H9 (cell line): Measurements from ENCODE around the gene ASL. TPM values are rescaled to one million over a fixed set of nuclear protein-coding genes. Genes with fewer than 3 reads are reported as not detected.

Experiments
- DNase-seq: peaks from one replicate; pipeline ENCODE4 v3.0.0-alpha.2; 2017
- H2AFZ ChIP-seq: one replicate; pipeline ENCODE4 v1.6.1; 2013; ENCODE audit warnings: mild to moderate bottlenecking, low read length, control low read depth, moderate library complexity
- H2AK5ac ChIP-seq: 2 replicates; pipeline ENCODE4 v1.6.1; 2013; ENCODE audit warnings: low read length, control low read depth, mixed read lengths; ENCODE audit not compliant: insufficient read length
- H2BK120ac ChIP-seq: one replicate; pipeline ENCODE4 v1.6.1; 2013; ENCODE audit warnings: low read depth, mild to moderate bottlenecking, low read length, control low read depth, inconsistent platforms; ENCODE audit not compliant: poor library complexity, severe bottlenecking
- H2BK12ac ChIP-seq: 2 replicates; pipeline ENCODE4 v1.6.1; 2013; ENCODE audit warnings: low read length, control low read depth, mixed read lengths, low read depth; ENCODE audit not compliant: insufficient read length
- H2BK15ac ChIP-seq: 2 replicates; pipeline ENCODE4 v1.6.1; 2013; ENCODE audit warnings: low read depth, low read length, control low read depth
- H2BK20ac ChIP-seq: one replicate; pipeline ENCODE4 v1.6.1; 2013; ENCODE audit warnings: low read depth, mild to moderate bottlenecking, low read length, control low read depth, inconsistent platforms; ENCODE audit not compliant: poor library complexity, severe bottlenecking
- H2BK5ac ChIP-seq: 2 replicates; pipeline ENCODE4 v1.6.1; 2013; ENCODE audit warnings: low read length, control low read depth, mixed read lengths; ENCODE audit not compliant: insufficient read length
- H3K14ac ChIP-seq: 2 replicates; pipeline ENCODE4 v1.6.1; 2013; ENCODE audit warnings: low read length, control low read depth; ENCODE audit not compliant: insufficient read depth
- H3K18ac ChIP-seq: 2 replicates; pipeline ENCODE4 v1.6.1; 2013; ENCODE audit warnings: low read depth, mild to moderate bottlenecking, mixed read lengths, low read length, control low read depth; ENCODE audit not compliant: insufficient read length
- H3K23ac ChIP-seq: 2 replicates; pipeline ENCODE4 v1.6.1; 2013; ENCODE audit warnings: low read length, control low read depth, mixed read lengths, low read depth; ENCODE audit not compliant: insufficient read length
- H3K23me2 ChIP-seq: 2 replicates; pipeline ENCODE4 v1.6.1; 2013; ENCODE audit warnings: low read depth, mild to moderate bottlenecking, mixed read lengths, low read length, control low read depth; ENCODE audit not compliant: insufficient read length, poor library complexity, severe bottlenecking
- H3K27ac ChIP-seq: 2 replicates; pipeline ENCODE4 v1.5.1; 2013; ENCODE audit warnings: low read length, control low read depth, mixed read lengths, low read depth; ENCODE audit not compliant: insufficient read length
- H3K27me3 ChIP-seq: 2 replicates; pipeline ENCODE4 v1.6.1; 2013; ENCODE audit warnings: low read length, control low read depth, inconsistent platforms; ENCODE audit not compliant: insufficient read depth
- H3K4ac ChIP-seq: 2 replicates; pipeline ENCODE4 v1.6.1; 2013; ENCODE audit warnings: low read depth, mild to moderate bottlenecking, control low read depth, inconsistent platforms, low read length, moderate library complexity
- H3K4me1 ChIP-seq: 2 replicates; pipeline ENCODE4 v1.6.1; 2013; ENCODE audit warnings: low read length, control low read depth, inconsistent platforms; ENCODE audit not compliant: insufficient read depth
- H3K4me2 ChIP-seq: 2 replicates; pipeline ENCODE4 v1.6.1; 2013; ENCODE audit warnings: low read length, control low read depth, mixed read lengths; ENCODE audit not compliant: insufficient read length, insufficient read depth
- H3K56ac ChIP-seq: 2 replicates; pipeline ENCODE4 v1.6.1; 2013; ENCODE audit warnings: low read depth, mild to moderate bottlenecking, mixed read lengths, low read length, control low read depth; ENCODE audit not compliant: insufficient read length
- H3K79me1 ChIP-seq: 2 replicates; pipeline ENCODE4 v1.6.1; 2013; ENCODE audit warnings: low read depth, mild to moderate bottlenecking, moderate library complexity, low read length, control low read depth, inconsistent platforms; ENCODE audit not compliant: insufficient read depth, poor library complexity, severe bottlenecking
- H3K79me2 ChIP-seq: 2 replicates; pipeline ENCODE4 v1.6.1; 2013; ENCODE audit warnings: low read length, control low read depth, inconsistent platforms; ENCODE audit not compliant: insufficient read depth
- H3K9ac ChIP-seq: 2 replicates; pipeline ENCODE4 v1.6.1; 2013; ENCODE audit warnings: low read length, control low read depth, mixed read lengths; ENCODE audit not compliant: insufficient read length; ENCODE audit errors: extremely low read depth
- H3K9me3 ChIP-seq: one replicate; pipeline ENCODE4 v1.6.1; 2013; ENCODE audit warnings: low read depth, low read length, inconsistent platforms; ENCODE audit not compliant: control insufficient read depth
- H3T11ph ChIP-seq: one replicate; pipeline ENCODE4 v1.6.1; 2013; ENCODE audit warnings: mild to moderate bottlenecking, low read length, control low read depth, inconsistent platforms
- H4K20me1 ChIP-seq: one replicate; pipeline ENCODE4 v1.6.1; 2013; ENCODE audit not compliant: control insufficient read depth, insufficient read length, insufficient read depth
- H4K5ac ChIP-seq: 2 replicates; pipeline ENCODE4 v1.6.1; 2013; ENCODE audit warnings: low read depth, mild to moderate bottlenecking, mixed read lengths, low read length, control low read depth; ENCODE audit not compliant: insufficient read length
- H4K8ac ChIP-seq: replicated peaks from 2 replicates; pipeline ENCODE4 v1.6.1; 2013; ENCODE audit warnings: low read length, control low read depth, mixed read lengths, low read depth; ENCODE audit not compliant: insufficient read length
- H4K91ac ChIP-seq: 2 replicates; pipeline ENCODE4 v1.6.1; 2013; ENCODE audit warnings: low read depth, mild to moderate bottlenecking, moderate library complexity, mixed read lengths, low read length, control low read depth; ENCODE audit not compliant: insufficient read length
- H3K27ac Mint-ChIP-seq, 3 experiments: 2 replicates in 2 of 3; 3 replicates in 1 of 3; pipeline ENCODE4 v1.8.0; 2020 to 2021; ENCODE audit warnings: mixed read lengths in 3 of 3, mild to moderate bottlenecking in 1 of 3, moderate library complexity in 1 of 3
- H3K27me3 Mint-ChIP-seq: 2 replicates; pipeline ENCODE4 v1.8.0; 2021; ENCODE audit warnings: low read depth, mild to moderate bottlenecking, moderate library complexity, mixed read lengths
- H3K36me3 Mint-ChIP-seq, 3 experiments: 2 replicates in 2 of 3; 3 replicates in 1 of 3; pipeline ENCODE4 v1.8.0; 2020 to 2021; ENCODE audit warnings: low read depth in 3 of 3, mixed read lengths in 3 of 3; ENCODE audit not compliant: insufficient read depth in 1 of 3
- H3K4me1 Mint-ChIP-seq, 2 experiments: 2 replicates each; pipeline ENCODE4 v1.8.0; 2020; ENCODE audit warnings: mixed read lengths in 2 of 2
- H3K4me3 Mint-ChIP-seq, 2 experiments: 2 replicates in 1 of 2; 3 replicates in 1 of 2; pipeline ENCODE4 v1.8.0; 2020 to 2021; ENCODE audit warnings: mild to moderate bottlenecking in 2 of 2, mixed read lengths in 2 of 2, moderate library complexity in 1 of 2
- H3K9me3 Mint-ChIP-seq, 2 experiments: 2 replicates in 1 of 2; 3 replicates in 1 of 2; pipeline ENCODE4 v1.8.0; 2020; ENCODE audit warnings: mild to moderate bottlenecking in 2 of 2, mixed read lengths in 2 of 2, moderate library complexity in 1 of 2
- CTCF ChIP-seq: fragments of 200-600 bp; sonication (generic); conservative IDR thresholded peaks from 3 replicates; pipeline ENCODE4 v1.8.0; 2021; ENCODE audit warnings: antibody characterized with exemption, mild to moderate bottlenecking
- WGBS: extraction: QIAGEN DNeasy Blood & Tissue Kit; methylation state at CpG from one replicate; pipeline ENCODE4 v1.1.7; 2013; ENCODE audit warnings: missing lambda C conversion rate, low lambda C conversion rate, mixed read lengths; ENCODE audit not compliant: insufficient read length; ENCODE audit errors: extremely low coverage; 5-methylcytosine and 5-hydroxymethylcytosine counted together
- total RNA-seq: library from RNA; stranded (reverse); gene quantifications from 2 replicates; pipeline ENCODE4 v1.2.1, GENCODE V29; 2021

Gene ASL
- total RNA-seq, 1 experiment from 2014 or later, result 30.7 TPM

DNA sequence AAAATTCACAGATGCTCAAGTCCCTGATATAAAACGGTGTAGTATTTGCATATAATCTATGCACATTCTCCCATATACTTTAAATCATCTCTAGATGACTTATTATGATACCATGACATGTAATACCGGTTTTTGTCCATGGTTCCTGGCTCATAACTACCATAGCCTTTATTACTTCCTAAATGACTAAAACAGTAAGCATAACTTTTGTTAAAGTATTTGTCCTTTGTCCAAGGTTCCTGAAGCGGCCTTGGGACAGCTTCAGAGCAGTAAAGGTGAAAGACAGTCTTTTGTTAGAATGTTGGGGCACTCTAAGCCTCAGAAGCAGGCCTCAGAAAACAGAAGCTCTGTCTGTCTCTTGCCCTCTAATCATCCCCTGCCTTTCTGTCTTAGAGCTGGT, 43.0 kb downstream of the ASL start:
- H3K27ac Mint-ChIP-seq, result peak overlapping the region in 1 of 3 experiments; percentile 21; a peak in 1 of 7 replicates
- no peak overlapping the region for H3K18ac ChIP-seq

More for the DNA sequence above, 43.0 kb downstream of the ASL start:
- Histone ChIP-seq H3T11ph (no peak overlapping the region), H2BK15ac (no peak overlapping the region), H3K23me2 (no peaks in the 10 kb centered on the region), H4K8ac (no peak overlapping the region), H3K9ac (no peak overlapping the region), H2AFZ (no peak overlapping the region), H3K56ac (no peak overlapping the region), H3K79me2 (peaks cover 32% of the 10 kb centered on the region; the same call in 1 of the 2 replicates), H2BK12ac (no peak overlapping the region), H2AK5ac (no peak overlapping the region), H4K91ac (no peak overlapping the region), H3K27ac (no peak overlapping the region), H3K27me3 (no peaks in the 10 kb centered on the region), H3K4me2 (no peak overlapping the region), H4K5ac (no peak overlapping the region), H3K4me1 (no peaks in the 10 kb centered on the region; the same call in 1 of the 2 replicates), H3K9me3 (no peaks in the 10 kb centered on the region), H3K79me1 (peaks cover 13% of the 10 kb centered on the region), H3K23ac (no peak overlapping the region), H3K4ac (no peak overlapping the region), H3K14ac (no peak overlapping the region), H2BK120ac (no peak overlapping the region), H2BK20ac (no peak overlapping the region), H2BK5ac (no peak overlapping the region), H4K20me1 (no peaks in the 10 kb centered on the region)
- peaks cover 4 to 9% (median 4%) of the 10 kb centered on the region in 3 experiments; a peak in 5 of 7 replicates for H3K36me3 Mint-ChIP-seq
- no peaks in the 10 kb centered on the region for H3K27me3 Mint-ChIP-seq
- H3K4me3 Mint-ChIP-seq, result no peak overlapping the region
- DNase-seq, result no peak
- H3K4me1 Mint-ChIP-seq, result peaks cover 16 to 20% of the 10 kb centered on the region in 2 experiments
- no CpG with 5 or more reads among the region's 3 CpGs for WGBS
- no peaks in the 10 kb centered on the region; a peak in 1 of 5 replicates for H3K9me3 Mint-ChIP-seq
- TF ChIP-seq CTCF, result no peak
